PC-9 (cell line): ENCODE results near the gene MFF. TPM values are rescaled to one million over a fixed set of nuclear protein-coding genes. Genes with fewer than 3 reads are reported as not detected.

Source experiments
- BruUV-seq: library from RNA; stranded (reverse); fragments of 400-500 nt; replicated peaks from 2 replicates; lab custom pipeline; 2021; lab: Mats Ljungman, UMichigan
- CTCF ChIA-PET: fragments of 300-600 bp; sonication (Branson Sonifier 250); formaldehyde crosslinking; loops from one replicate; lab custom pipeline; 2022; ENCODE audit warnings: antibody characterized with exemption; lab: Charles Lee
- POLR2A ChIA-PET: fragments of 300-600 bp; sonication (Branson Sonifier 250); formaldehyde crosslinking; loops from one replicate; lab custom pipeline; 2022; ENCODE audit warnings: antibody characterized with exemption; ENCODE audit not compliant: unreplicated experiment; lab: Charles Lee
- DNase-seq, 2 experiments: peaks; one replicate each; pipeline versions ENCODE4 v3.0.0 to v3.0.0-alpha.2; 2015 to 2022; ENCODE audit warnings: mixed read lengths in 1 of 2
- H2AFZ ChIP-seq: fragments of 200-600 bp; sonication (generic); 2 replicates; pipeline ENCODE4 v1.8.1; 2017; ENCODE audit warnings: antibody characterized with exemption
- H3F3A ChIP-seq: fragments of 200-600 bp; sonication (generic); 2 replicates; pipeline ENCODE4 v1.8.1; 2017; ENCODE audit warnings: antibody characterized with exemption, mild to moderate bottlenecking, low read depth; ENCODE audit not compliant: insufficient read depth
- H3K27ac ChIP-seq: fragments of 200-600 bp; sonication (generic); 2 replicates; pipeline ENCODE4 v1.6.1; 2016; ENCODE audit warnings: mixed run types
- H3K27me3 ChIP-seq: fragments of 200-600 bp; sonication (generic); 2 replicates; pipeline ENCODE4 v1.6.1; 2016; ENCODE audit warnings: low read depth, mixed run types; ENCODE audit not compliant: insufficient read depth
- H3K36me3 ChIP-seq: fragments of 200-600 bp; sonication (generic); 2 replicates; pipeline ENCODE4 v1.6.1; 2016; ENCODE audit warnings: low read depth, mixed run types
- H3K4me1 ChIP-seq: fragments of 200-600 bp; sonication (generic); replicated peaks from 2 replicates; pipeline ENCODE4 v1.6.1; 2016; ENCODE audit warnings: mixed run types; ENCODE audit not compliant: insufficient read depth
- H3K4me2 ChIP-seq: fragments of 200-600 bp; sonication (generic); 2 replicates; pipeline ENCODE4 v1.6.1; 2017; ENCODE audit warnings: mixed run types
- H3K4me3 ChIP-seq: fragments of 200-600 bp; sonication (generic); 2 replicates; pipeline ENCODE4 v1.6.1; 2016; ENCODE audit warnings: mixed run types
- H3K79me2 ChIP-seq: fragments of 200-600 bp; sonication (generic); 2 replicates; pipeline ENCODE4 v1.6.1; 2017; ENCODE audit warnings: low read depth, mixed run types
- H3K9me2 ChIP-seq: fragments of 200-600 bp; sonication (generic); 2 replicates; pipeline ENCODE4 v1.8.1; 2017; ENCODE audit warnings: mild to moderate bottlenecking; ENCODE audit not compliant: insufficient read depth
- H3K9me3 ChIP-seq: fragments of 200-600 bp; sonication (generic); 2 replicates; pipeline ENCODE4 v1.8.1; 2016; ENCODE audit warnings: low read depth; ENCODE audit not compliant: insufficient read depth
- H4K20me1 ChIP-seq: fragments of 200-600 bp; sonication (generic); 2 replicates; pipeline ENCODE4 v1.8.1; 2017; ENCODE audit not compliant: insufficient read depth
- CTCF ChIP-seq: fragments of 200-600 bp; sonication (generic); conservative IDR thresholded peaks from 2 replicates; pipeline ENCODE4 v1.6.1; 2017; ENCODE audit warnings: mixed run types, antibody characterized with exemption, mild to moderate bottlenecking, moderate library complexity
- EZH2 ChIP-seq: fragments of 200-600 bp; sonication (generic); IDR thresholded peaks from 2 replicates; pipeline ENCODE4 v1.8.0; 2017; ENCODE audit warnings: antibody characterized with exemption, low read depth
- intact Hi-C: fragments of 100-400 bp; cut with micrococcal nuclease; formaldehyde crosslinking; loops from one replicate; pipeline ENCODE4 v1.10.0; 2022; ENCODE audit not compliant: unreplicated experiment
- total RNA-seq: library from RNA; stranded (reverse); gene quantifications from 2 replicates; pipeline ENCODE4 v1.2.3, GENCODE V29; 2021

The MFF gene
- total RNA-seq, 1 experiment from 2014 or later: 144 TPM

GRCh38 chr2:227347117-227347516, 22.1 kb downstream of the MFF start:
- TF ChIP-seq CTCF: no peak
- TF ChIP-seq EZH2: no peak
- intact Hi-C loops: no loop called here
- H3K4me1 ChIP-seq: no peaks in the 10 kb centered on the region
- no peak overlapping the region for H2AFZ ChIP-seq
- no peaks in the 10 kb centered on the region for H3K9me2 ChIP-seq
- H3K27me3 ChIP-seq: no peaks in the 10 kb centered on the region
- peaks cover 49% of the 10 kb centered on the region for H3K36me3 ChIP-seq
- ChIA-PET CTCF (no interaction called here), POLR2A (interaction anchor here (0.6 kb wide), 1 partner anchor 302 kb away, joined by 3 read pairs; no protein-coding TSS in a partner anchor)
- H3K4me3 ChIP-seq: no peak overlapping the region
- H3K4me2 ChIP-seq: no peak overlapping the region
- H3K79me2 ChIP-seq: no peaks in the 10 kb centered on the region
- H4K20me1 ChIP-seq: no peaks in the 10 kb centered on the region
- no peaks in the 10 kb centered on the region for H3K9me3 ChIP-seq
- BruUV-seq: no TSS peak
- no peak for DNase-seq
- peaks cover 4% of the 10 kb centered on the region; the same call in 1 of the 2 replicates for H3F3A ChIP-seq
- no peak overlapping the region for H3K27ac ChIP-seq

GRCh38 chr2:227348324-227348723, 23.3 kb downstream of the MFF start:
- peaks cover 45% of the 10 kb centered on the region for H3K36me3 ChIP-seq
- DNase-seq: no peak
- no peaks in the 10 kb centered on the region for H3K9me2 ChIP-seq
- H3K27me3 ChIP-seq: no peaks in the 10 kb centered on the region
- H4K20me1 ChIP-seq: no peaks in the 10 kb centered on the region
- H3K4me3 ChIP-seq: no peak overlapping the region
- intact Hi-C loops: no loop called here
- ChIA-PET CTCF (interaction anchor here (0.6 kb wide), 1 partner anchor 1677 kb away, joined by 4 read pairs; no protein-coding TSS in a partner anchor), POLR2A (no interaction called here)
- BruUV-seq: no TSS peak
- no peak for TF ChIP-seq EZH2
- no peak for TF ChIP-seq CTCF
- no peak overlapping the region for H2AFZ ChIP-seq
- H3K79me2 ChIP-seq: no peaks in the 10 kb centered on the region
- peaks cover 4% of the 10 kb centered on the region; the same call in 1 of the 2 replicates for H3F3A ChIP-seq
- H3K4me1 ChIP-seq: no peaks in the 10 kb centered on the region
- no peaks in the 10 kb centered on the region for H3K9me3 ChIP-seq
- H3K4me2 ChIP-seq: no peak overlapping the region
- no peak overlapping the region for H3K27ac ChIP-seq

GRCh38 chr2:227349989-227350612, 25.1 kb downstream of the MFF start:
- Histone ChIP-seq H3K4me3 (no peak overlapping the region), H3K79me2 (no peaks in the 10 kb centered on the region), H3K27ac (no peak overlapping the region), H3K27me3 (no peaks in the 10 kb centered on the region), H2AFZ (no peak overlapping the region), H3K4me1 (no peaks in the 10 kb centered on the region), H3K9me3 (no peaks in the 10 kb centered on the region), H4K20me1 (no peaks in the 10 kb centered on the region), H3F3A (0 out of 2 replicates have a peak, but pooled peaks cover 4% of the 10 kb centered on the region), H3K4me2 (no peak overlapping the region), H3K36me3 (peaks cover 39% of the 10 kb centered on the region; the same call in 1 of the 2 replicates), H3K9me2 (no peaks in the 10 kb centered on the region)
- BruUV-seq: no TSS peak
- POLR2A ChIA-PET: no interaction called here
- TF ChIP-seq CTCF (no peak), EZH2 (no peak)
- DNase-seq: no peak
- intact Hi-C loops: no loop called here
- CTCF ChIA-PET: no interaction called here
